GM12878 (cell line): ENCODE data around the gene DNMBP. TPM values are rescaled to one million over a fixed set of nuclear protein-coding genes. Genes with fewer than 3 reads are reported as not detected.

ENCODE experiments used
- ATAC-seq: fragments of 200-7000 bp; cut with Tn5 transposase; 3 replicates; pipeline ENCODE4 v1.9.1; 2020; ENCODE audit warnings: mild to moderate bottlenecking, moderate library complexity
- BruUV-seq: library from RNA; stranded (reverse); fragments of 400-500 nt; replicated peaks from 2 replicates; lab custom pipeline; 2021; lab: Mats Ljungman, UMichigan
- CTCF ChIA-PET: fragments of 300-600 bp; sonication (Branson Sonifier 250); formaldehyde crosslinking; extraction: SDS; loops from one replicate; lab custom pipeline; 2021; ENCODE audit warnings: inconsistent platforms; lab: Yijun Ruan, JAX
- POLR2A ChIA-PET: fragments of 350-600 bp; formaldehyde crosslinking; extraction: SDS; loops from one replicate; lab custom pipeline; 2021; ENCODE audit warnings: inconsistent platforms; lab: Charles Lee
- RAD21 ChIA-PET: fragments of 300-600 bp; sonication (Branson Sonifier 250); formaldehyde crosslinking; loops from one replicate; lab custom pipeline; 2023; ENCODE audit warnings: antibody characterized with exemption; ENCODE audit not compliant: unreplicated experiment; lab: Charles Lee
- SMC1A ChIA-PET: fragments of 300-600 bp; sonication (Branson Sonifier 250); formaldehyde crosslinking; loops from one replicate; lab custom pipeline; 2023; ENCODE audit not compliant: unreplicated experiment, uncharacterized antibody; lab: Charles Lee
- DNase-seq: peaks from one replicate; pipeline ENCODE4 v3.0.0-alpha.2; 2011; ENCODE audit warnings: low read depth, low spot score
- FAIRE-seq: peaks from 3 replicates; lab custom pipeline; 2011; peaks lifted over from hg19 to GRCh38; lab: Jason Lieb, UNC
- H2AFZ ChIP-seq: 2 replicates; pipeline ENCODE4 v1.6.0; 2011; ENCODE audit warnings: low read depth, low read length, control low read depth; ENCODE audit not compliant: control insufficient read depth
- H3K27ac ChIP-seq: 2 replicates; pipeline ENCODE4 v1.5.1; 2011; ENCODE audit warnings: control low read depth; ENCODE audit not compliant: control insufficient read depth, insufficient read depth
- H3K27me3 ChIP-seq, 2 experiments: replicated peaks in 1 of 2; 2 replicates each; pipeline versions ENCODE4 v1.6.0 to v1.6.1; 2011; ENCODE audit warnings: low read length in 1 of 2; ENCODE audit not compliant: control insufficient read depth in 2 of 2, insufficient read depth in 2 of 2
- H3K36me3 ChIP-seq, 2 experiments: 2 replicates each; pipeline ENCODE4 v1.5.1; 2011; ENCODE audit warnings: low read length in 1 of 2; ENCODE audit not compliant: control insufficient read depth in 2 of 2, insufficient read depth in 2 of 2
- H3K4me1 ChIP-seq: 2 replicates; pipeline ENCODE4 v1.6.1; 2011; ENCODE audit warnings: mild to moderate bottlenecking, low read length, moderate library complexity, mixed read lengths; ENCODE audit not compliant: control insufficient read depth, insufficient read depth
- H3K4me2 ChIP-seq: 2 replicates; pipeline ENCODE4 v1.6.0; 2011; ENCODE audit warnings: control low read depth; ENCODE audit not compliant: control insufficient read depth, insufficient read depth
- H3K4me3 ChIP-seq: fragments of 200-600 bp; sonication (generic); 2 replicates; pipeline ENCODE4 v1.5.1; 2016
- H3K79me2 ChIP-seq: 2 replicates; pipeline ENCODE4 v1.6.0; 2011; ENCODE audit warnings: low read length; ENCODE audit not compliant: control insufficient read depth, insufficient read depth
- H3K9ac ChIP-seq: 2 replicates; pipeline ENCODE4 v1.8.0; 2011; ENCODE audit warnings: low read length, control low read depth, mixed read lengths; ENCODE audit not compliant: control insufficient read depth, insufficient read depth
- H3K9me3 ChIP-seq: replicated peaks from 3 replicates; pipeline ENCODE4 v1.5.1; 2011; ENCODE audit warnings: mild to moderate bottlenecking, low read length; ENCODE audit not compliant: control insufficient read depth, insufficient read depth
- H4K20me1 ChIP-seq: 2 replicates; pipeline ENCODE4 v1.6.0; 2011; ENCODE audit not compliant: control insufficient read depth, insufficient read depth
- BCL3 ChIP-seq: IDR thresholded peaks from 2 replicates; pipeline ENCODE4 v1.6.1; 2011; ENCODE audit warnings: borderline replicate concordance, low read depth, mild to moderate bottlenecking, moderate library complexity, low read length; ENCODE audit not compliant: insufficient read depth, poor library complexity, severe bottlenecking
- BHLHE40 ChIP-seq, 2 experiments: fragments of 450-650 bp in 1 of 2; IDR thresholded peaks; 2 replicates each; pipeline ENCODE4 v1.6.1; 2011 to 2017; ENCODE audit warnings: low read depth in 2 of 2, borderline replicate concordance in 1 of 2, improper control_type of control experiment in 1 of 2, low read length in 1 of 2, mild to moderate bottlenecking in 1 of 2
- BRCA1 ChIP-seq: IDR thresholded peaks from 2 replicates; pipeline ENCODE4 v1.6.1; 2011; ENCODE audit warnings: low read depth, low read length, improper control_type of control experiment
- CEBPB ChIP-seq, 2 experiments: fragments of 150-350 bp in 1 of 2; IDR thresholded peaks; 2 replicates each; pipeline ENCODE4 v1.6.1; 2012 to 2014; ENCODE audit warnings: low read depth in 2 of 2, low read length in 2 of 2, borderline replicate concordance in 1 of 2, inconsistent platforms in 1 of 2
- CHD1 ChIP-seq: IDR thresholded peaks from 2 replicates; pipeline ENCODE4 v1.6.1; 2012; ENCODE audit warnings: low read depth, low read length, improper control_type of control experiment
- CHD4 ChIP-seq: fragments of 200-600 bp; sonication (generic); IDR thresholded peaks from 2 replicates; pipeline ENCODE4 v1.6.1; 2016; ENCODE audit warnings: mild to moderate bottlenecking
- DPF2 ChIP-seq: fragments of 450-650 bp; IDR thresholded peaks from 2 replicates; pipeline ENCODE4 v1.6.1; 2017; ENCODE audit warnings: mild to moderate bottlenecking
- KLF5 ChIP-seq: fragments of 450-650 bp; IDR thresholded peaks from 2 replicates; pipeline ENCODE4 v1.6.1; 2014; ENCODE audit warnings: mild to moderate bottlenecking; ENCODE audit not compliant: partially characterized antibody
- NR2C1 ChIP-seq: fragments of 450-650 bp; IDR thresholded peaks from 2 replicates; pipeline ENCODE4 v1.6.1; 2017; ENCODE audit warnings: antibody characterized with exemption, mild to moderate bottlenecking, moderate library complexity
- RB1 ChIP-seq: fragments of 450-650 bp; formaldehyde crosslinking; IDR thresholded peaks from 2 replicates; pipeline ENCODE4 v1.6.1; 2017; ENCODE audit warnings: mild to moderate bottlenecking, borderline replicate concordance
- SIX5 ChIP-seq: IDR thresholded peaks from 2 replicates; pipeline ENCODE4 v1.6.1; 2011; ENCODE audit warnings: mild to moderate bottlenecking, low read depth, low read length, moderate library complexity; ENCODE audit not compliant: severe bottlenecking
- SMAD5 ChIP-seq: IDR thresholded peaks from 2 replicates; pipeline ENCODE4 v1.6.1; 2016; ENCODE audit warnings: antibody characterized with exemption, low read depth
- SPI1 ChIP-seq: IDR thresholded peaks from 2 replicates; pipeline ENCODE4 v1.6.1; 2011; ENCODE audit warnings: low read depth, mild to moderate bottlenecking, low read length, moderate library complexity, borderline replicate concordance; ENCODE audit not compliant: insufficient read depth
- TAF1 ChIP-seq: IDR thresholded peaks from 2 replicates; pipeline ENCODE4 v1.6.1; 2011; ENCODE audit warnings: mild to moderate bottlenecking, low read depth, low read length, borderline replicate concordance
- WGBS: methylation state at CpG from one replicate; pipeline ENCODE4 v1.1.6; 2016; ENCODE audit warnings: low lambda C conversion rate; ENCODE audit not compliant: insufficient replicate concordance, insufficient coverage; ENCODE audit errors: missing lambda C conversion rate; 5-methylcytosine and 5-hydroxymethylcytosine counted together
- in situ Hi-C: fragments of 300-500 bp; cut with MboI; formaldehyde crosslinking; loops from 9 replicates; pipeline ENCODE4 v1.14.3; 2018; ENCODE audit warnings: mixed read lengths
- intact Hi-C: fragments of 100-400 bp; cut with micrococcal nuclease; formaldehyde crosslinking; loops from one replicate; pipeline ENCODE4 v1.14.2; 2022; ENCODE audit not compliant: unreplicated experiment
- polyA plus RNA-seq, 11 experiments: library from polyadenylated mRNA; depleted of rRNA in 4 of 11; unstranded in 6 of 11; stranded (reverse) in 5 of 11; fragments of >200 nt; fragmentation: Nextera tagmentation in 4 of 11; fragmentation: Illumina TruSeq in 1 of 11; extraction: Ambion mirVana in 4 of 11; extraction: Trizol in 1 of 11; gene quantifications; 1 replicate in 1 of 11; 2 replicates in 10 of 11; pipeline versions ENCODE4 v1.2.1 to v1.2.3, GENCODE V29; 2011 to 2016; ENCODE audit warnings: inconsistent platforms in 2 of 11, missing spikeins in 2 of 11, low read depth in 1 of 11
- total RNA-seq, 4 experiments: library from RNA; depleted of rRNA in 3 of 4; stranded (reverse); fragments of >200 nt in 3 of 4; fragmentation: Illumina TruSeq in 1 of 4; extraction: Trizol in 1 of 4; gene quantifications; 2 replicates each; pipeline versions ENCODE4 v1.2.1 to v1.2.3, GENCODE V29; 2013 to 2021
- TF ChIP-seq, protein P1 (sequence below): IDR thresholded peaks from 2 replicates; pipeline ENCODE4 v1.6.1; 2012; ENCODE audit warnings: mild to moderate bottlenecking, low read depth, low read length
- TF ChIP-seq, protein P2 (sequence below): fragments of 450-650 bp; IDR thresholded peaks from 2 replicates; pipeline ENCODE4 v1.6.1; 2017; ENCODE audit warnings: mild to moderate bottlenecking, moderate library complexity

The DNMBP gene
- total and polyA plus RNA-seq, 10 of the 15 experiments (the other 5 are each of a cell fraction or from before 2014, with no cell fraction given), result 7.1 to 45.0 (median 22.0) TPM

DNA sequence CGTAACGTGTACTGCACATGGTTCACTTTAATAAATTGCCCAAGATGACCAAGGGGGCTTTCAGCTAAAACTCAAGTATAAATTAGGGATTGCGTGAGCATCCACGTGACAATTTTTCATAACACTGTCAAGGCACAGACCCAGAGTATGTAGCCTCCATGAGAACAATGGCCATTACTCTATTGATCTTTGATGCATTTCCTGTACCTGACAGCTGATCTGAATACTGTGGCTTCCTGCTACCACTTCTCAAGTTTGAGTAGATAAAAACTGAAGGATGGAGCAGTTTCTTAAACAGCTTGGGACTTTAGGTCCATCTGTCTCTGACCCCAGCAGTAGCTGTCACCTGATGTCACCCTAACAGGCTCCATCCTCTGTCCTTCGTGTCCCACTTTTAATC is 128.4 kb downstream of the DNMBP start:
- Histone ChIP-seq H3K9ac (no peak overlapping the region), H3K4me2 (no peak overlapping the region), H3K27ac (no peak overlapping the region), H3K27me3 (no peaks in the 10 kb centered on the region), H2AFZ (no peak overlapping the region), H3K4me3 (no peak overlapping the region), H3K79me2 (no peaks in the 10 kb centered on the region), H4K20me1 (no peaks in the 10 kb centered on the region; the same call in 1 of the 2 replicates), H3K36me3 (peaks cover 29 to 41% of the 10 kb centered on the region in 2 experiments), H3K4me1 (no peaks in the 10 kb centered on the region), H3K9me3 (no peaks in the 10 kb centered on the region)
- in situ Hi-C loops, result no loop called here
- FAIRE-seq, result no peak
- ChIA-PET POLR2A (no interaction called here), RAD21 (no interaction called here), SMC1A (interaction anchor here (0.8 to 1.2 kb wide), 2 partner anchors 9 to 100 kb away, joined by 3 to 4 read pairs; no protein-coding TSS in a partner anchor), CTCF (interaction anchor here (1.2 kb wide), 1 partner anchor 164 kb away, joined by 8 read pairs; no protein-coding TSS in a partner anchor)
- no peak for DNase-seq
- intact Hi-C loops, result no loop called here
- WGBS, result over 99% methylated on average over 5 of the region's 5 CpGs
- no peak for ATAC-seq
- BruUV-seq, result no TSS peak
- TF ChIP-seq CEBPB (IDR thresholded peaks at IDR 0.05; ENCODE audit: borderline replicate concordance in 1 of 2, low read depth in 2 of 2, low read length in 2 of 2), result no peak
- no peak for TF ChIP-seq CHD1
- TF ChIP-seq CHD4, result no peak
- TF ChIP-seq NR2C1, result no peak
- TF ChIP-seq RB1, result no peak
- no peak for TF ChIP-seq BCL3
- no peak for TF ChIP-seq BRCA1
- TF ChIP-seq, protein P1, sequence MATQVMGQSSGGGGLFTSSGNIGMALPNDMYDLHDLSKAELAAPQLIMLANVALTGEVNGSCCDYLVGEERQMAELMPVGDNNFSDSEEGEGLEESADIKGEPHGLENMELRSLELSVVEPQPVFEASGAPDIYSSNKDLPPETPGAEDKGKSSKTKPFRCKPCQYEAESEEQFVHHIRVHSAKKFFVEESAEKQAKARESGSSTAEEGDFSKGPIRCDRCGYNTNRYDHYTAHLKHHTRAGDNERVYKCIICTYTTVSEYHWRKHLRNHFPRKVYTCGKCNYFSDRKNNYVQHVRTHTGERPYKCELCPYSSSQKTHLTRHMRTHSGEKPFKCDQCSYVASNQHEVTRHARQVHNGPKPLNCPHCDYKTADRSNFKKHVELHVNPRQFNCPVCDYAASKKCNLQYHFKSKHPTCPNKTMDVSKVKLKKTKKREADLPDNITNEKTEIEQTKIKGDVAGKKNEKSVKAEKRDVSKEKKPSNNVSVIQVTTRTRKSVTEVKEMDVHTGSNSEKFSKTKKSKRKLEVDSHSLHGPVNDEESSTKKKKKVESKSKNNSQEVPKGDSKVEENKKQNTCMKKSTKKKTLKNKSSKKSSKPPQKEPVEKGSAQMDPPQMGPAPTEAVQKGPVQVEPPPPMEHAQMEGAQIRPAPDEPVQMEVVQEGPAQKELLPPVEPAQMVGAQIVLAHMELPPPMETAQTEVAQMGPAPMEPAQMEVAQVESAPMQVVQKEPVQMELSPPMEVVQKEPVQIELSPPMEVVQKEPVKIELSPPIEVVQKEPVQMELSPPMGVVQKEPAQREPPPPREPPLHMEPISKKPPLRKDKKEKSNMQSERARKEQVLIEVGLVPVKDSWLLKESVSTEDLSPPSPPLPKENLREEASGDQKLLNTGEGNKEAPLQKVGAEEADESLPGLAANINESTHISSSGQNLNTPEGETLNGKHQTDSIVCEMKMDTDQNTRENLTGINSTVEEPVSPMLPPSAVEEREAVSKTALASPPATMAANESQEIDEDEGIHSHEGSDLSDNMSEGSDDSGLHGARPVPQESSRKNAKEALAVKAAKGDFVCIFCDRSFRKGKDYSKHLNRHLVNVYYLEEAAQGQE, result no peak
- no peak for TF ChIP-seq SPI1
- no peak for TF ChIP-seq TAF1
- TF ChIP-seq SMAD5, result no peak
- no peak for TF ChIP-seq BHLHE40 (IDR thresholded peaks at IDR 0.05; ENCODE audit: borderline replicate concordance in 1 of 2, low read depth in 2 of 2, low read length in 1 of 2)
- TF ChIP-seq SIX5, result no peak
- TF ChIP-seq, protein P2, sequence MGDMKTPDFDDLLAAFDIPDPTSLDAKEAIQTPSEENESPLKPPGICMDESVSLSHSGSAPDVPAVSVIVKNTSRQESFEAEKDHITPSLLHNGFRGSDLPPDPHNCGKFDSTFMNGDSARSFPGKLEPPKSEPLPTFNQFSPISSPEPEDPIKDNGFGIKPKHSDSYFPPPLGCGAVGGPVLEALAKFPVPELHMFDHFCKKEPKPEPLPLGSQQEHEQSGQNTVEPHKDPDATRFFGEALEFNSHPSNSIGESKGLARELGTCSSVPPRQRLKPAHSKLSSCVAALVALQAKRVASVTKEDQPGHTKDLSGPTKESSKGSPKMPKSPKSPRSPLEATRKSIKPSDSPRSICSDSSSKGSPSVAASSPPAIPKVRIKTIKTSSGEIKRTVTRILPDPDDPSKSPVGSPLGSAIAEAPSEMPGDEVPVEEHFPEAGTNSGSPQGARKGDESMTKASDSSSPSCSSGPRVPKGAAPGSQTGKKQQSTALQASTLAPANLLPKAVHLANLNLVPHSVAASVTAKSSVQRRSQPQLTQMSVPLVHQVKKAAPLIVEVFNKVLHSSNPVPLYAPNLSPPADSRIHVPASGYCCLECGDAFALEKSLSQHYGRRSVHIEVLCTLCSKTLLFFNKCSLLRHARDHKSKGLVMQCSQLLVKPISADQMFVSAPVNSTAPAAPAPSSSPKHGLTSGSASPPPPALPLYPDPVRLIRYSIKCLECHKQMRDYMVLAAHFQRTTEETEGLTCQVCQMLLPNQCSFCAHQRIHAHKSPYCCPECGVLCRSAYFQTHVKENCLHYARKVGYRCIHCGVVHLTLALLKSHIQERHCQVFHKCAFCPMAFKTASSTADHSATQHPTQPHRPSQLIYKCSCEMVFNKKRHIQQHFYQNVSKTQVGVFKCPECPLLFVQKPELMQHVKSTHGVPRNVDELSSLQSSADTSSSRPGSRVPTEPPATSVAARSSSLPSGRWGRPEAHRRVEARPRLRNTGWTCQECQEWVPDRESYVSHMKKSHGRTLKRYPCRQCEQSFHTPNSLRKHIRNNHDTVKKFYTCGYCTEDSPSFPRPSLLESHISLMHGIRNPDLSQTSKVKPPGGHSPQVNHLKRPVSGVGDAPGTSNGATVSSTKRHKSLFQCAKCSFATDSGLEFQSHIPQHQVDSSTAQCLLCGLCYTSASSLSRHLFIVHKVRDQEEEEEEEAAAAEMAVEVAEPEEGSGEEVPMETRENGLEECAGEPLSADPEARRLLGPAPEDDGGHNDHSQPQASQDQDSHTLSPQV, result no peak
- TF ChIP-seq DPF2, result no peak
- TF ChIP-seq KLF5, result no peak
